Measurements from ENCODE around the gene CAMK2G. TPM values are rescaled to one million over a fixed set of nuclear protein-coding genes. Genes with fewer than 3 reads are reported as not detected.
"Not testable (repeated sequence)": the region's sequence is repeated elsewhere in the genome, so short reads cannot be mapped to it uniquely, and the experiment has no call there.

The CAMK2G gene
- total RNA-seq, 1 donor from 2014 or later = 15.9 TPM

- Mint-ChIP-seq H3K27ac (no peak overlapping the region), H3K9me3 (no peaks in the 10 kb centered on the region), H3K36me3 (ENCODE audit: low read depth) (no peaks in the 10 kb centered on the region), H3K4me3 (no peak overlapping the region), H3K27me3 (ENCODE audit: insufficient read depth) (peaks cover 27% of the 10 kb centered on the region), H3K4me1 (ENCODE audit: low read depth) (peaks cover 15% of the 10 kb centered on the region)
- no peak for DNase-seq (ENCODE audit: low spot score)
- intact Hi-C loops (cut with micrococcal nuclease) = no loop called here
Observed at GRCh38 chr10:73897693-73898092, 23.3 kb upstream of the CAMK2G start.

- H3K36me3 Mint-ChIP-seq (ENCODE audit: low read depth); H3K9me3 Mint-ChIP-seq; DNase-seq (ENCODE audit: low spot score); H3K27ac Mint-ChIP-seq; H3K4me3 Mint-ChIP-seq; H3K4me1 Mint-ChIP-seq (ENCODE audit: low read depth); intact Hi-C loops (cut with micrococcal nuclease): not testable (repeated sequence)
- peaks cover 13% of the 10 kb centered on the region for H3K27me3 Mint-ChIP-seq (ENCODE audit: insufficient read depth)
Observed at GRCh38 chr10:73895381-73895780, 21.0 kb upstream of the CAMK2G start.

GRCh38 chr10:73894245-73894971, 20.1 kb upstream of the CAMK2G start:
- no peak overlapping the region for H3K27ac Mint-ChIP-seq
- H3K27me3 Mint-ChIP-seq (ENCODE audit: insufficient read depth) = peaks cover 6% of the 10 kb centered on the region
- no peak for DNase-seq (ENCODE audit: low spot score)
- peaks cover 9% of the 10 kb centered on the region for H3K4me1 Mint-ChIP-seq (ENCODE audit: low read depth)
- H3K4me3 Mint-ChIP-seq = no peak overlapping the region
- no peaks in the 10 kb centered on the region for H3K9me3 Mint-ChIP-seq
- no peaks in the 10 kb centered on the region for H3K36me3 Mint-ChIP-seq (ENCODE audit: low read depth)
- intact Hi-C loops (cut with micrococcal nuclease) = no loop called here

GRCh38 chr10:73893426-73893825, 19.1 kb upstream of the CAMK2G start:
- peaks cover 6% of the 10 kb centered on the region for H3K27me3 Mint-ChIP-seq (ENCODE audit: insufficient read depth)
- no peak overlapping the region for H3K27ac Mint-ChIP-seq
- peaks cover 15% of the 10 kb centered on the region for H3K4me1 Mint-ChIP-seq (ENCODE audit: low read depth)
- no peaks in the 10 kb centered on the region for H3K9me3 Mint-ChIP-seq
- intact Hi-C loops (cut with micrococcal nuclease) = no loop called here
- no peak overlapping the region for H3K4me3 Mint-ChIP-seq
- no peaks in the 10 kb centered on the region for H3K36me3 Mint-ChIP-seq (ENCODE audit: low read depth)
- no peak for DNase-seq (ENCODE audit: low spot score)

GRCh38 chr10:73892310-73893030, 18.1 kb upstream of the CAMK2G start:
- no peak overlapping the region for H3K4me3 Mint-ChIP-seq
- H3K27me3 Mint-ChIP-seq (ENCODE audit: insufficient read depth) = peaks cover 5% of the 10 kb centered on the region
- peaks cover 18% of the 10 kb centered on the region for H3K4me1 Mint-ChIP-seq (ENCODE audit: low read depth)
- H3K9me3 Mint-ChIP-seq = no peaks in the 10 kb centered on the region
- no peak overlapping the region for H3K27ac Mint-ChIP-seq
- DNase-seq (ENCODE audit: low spot score) = no peak
- intact Hi-C loops (cut with micrococcal nuclease) = no loop called here
- H3K36me3 Mint-ChIP-seq (ENCODE audit: low read depth) = no peaks in the 10 kb centered on the region

- peaks cover 5% of the 10 kb centered on the region for H3K27me3 Mint-ChIP-seq (ENCODE audit: insufficient read depth)
- no peak for DNase-seq (ENCODE audit: low spot score)
- H3K9me3 Mint-ChIP-seq = no peaks in the 10 kb centered on the region
- H3K36me3 Mint-ChIP-seq (ENCODE audit: low read depth) = no peaks in the 10 kb centered on the region
- no peak overlapping the region for H3K27ac Mint-ChIP-seq
- no peak overlapping the region for H3K4me3 Mint-ChIP-seq
- peaks cover 24% of the 10 kb centered on the region for H3K4me1 Mint-ChIP-seq (ENCODE audit: low read depth)
- intact Hi-C loops (cut with micrococcal nuclease) = no loop called here
Observed at GRCh38 chr10:73891540-73891939, 17.2 kb upstream of the CAMK2G start.

GRCh38 chr10:73890830-73891229, 16.5 kb upstream of the CAMK2G start:
- H3K36me3 Mint-ChIP-seq (ENCODE audit: low read depth); H3K27ac Mint-ChIP-seq; DNase-seq (ENCODE audit: low spot score); H3K27me3 Mint-ChIP-seq (ENCODE audit: insufficient read depth); H3K9me3 Mint-ChIP-seq; H3K4me3 Mint-ChIP-seq; intact Hi-C loops (cut with micrococcal nuclease): not testable (repeated sequence)
- H3K4me1 Mint-ChIP-seq (ENCODE audit: low read depth) = peaks cover 31% of the 10 kb centered on the region

GRCh38 chr10:73890261-73890660, 15.9 kb upstream of the CAMK2G start:
- Mint-ChIP-seq H3K4me3 (no peak overlapping the region), H3K27me3 (ENCODE audit: insufficient read depth) (peaks cover 5% of the 10 kb centered on the region), H3K4me1 (ENCODE audit: low read depth) (peaks cover 33% of the 10 kb centered on the region), H3K36me3 (ENCODE audit: low read depth) (no peaks in the 10 kb centered on the region), H3K9me3 (no peaks in the 10 kb centered on the region), H3K27ac (no peak overlapping the region)
- DNase-seq (ENCODE audit: low spot score) = no peak
- intact Hi-C loops (cut with micrococcal nuclease) = no loop called here

GRCh38 chr10:73889416-73889815, 15.1 kb upstream of the CAMK2G start:
- intact Hi-C loops (cut with micrococcal nuclease); H3K27ac Mint-ChIP-seq; H3K4me3 Mint-ChIP-seq; DNase-seq (ENCODE audit: low spot score); H3K36me3 Mint-ChIP-seq (ENCODE audit: low read depth); H3K27me3 Mint-ChIP-seq (ENCODE audit: insufficient read depth); H3K9me3 Mint-ChIP-seq: not testable (repeated sequence)
- peaks cover 29% of the 10 kb centered on the region for H3K4me1 Mint-ChIP-seq (ENCODE audit: low read depth)

- H3K4me3 Mint-ChIP-seq = no peak overlapping the region
- intact Hi-C loops (cut with micrococcal nuclease) = no loop called here
- H3K9me3 Mint-ChIP-seq = no peaks in the 10 kb centered on the region
- H3K27me3 Mint-ChIP-seq (ENCODE audit: insufficient read depth) = peaks cover 5% of the 10 kb centered on the region
- peaks cover 25% of the 10 kb centered on the region for H3K4me1 Mint-ChIP-seq (ENCODE audit: low read depth)
- no peaks in the 10 kb centered on the region for H3K36me3 Mint-ChIP-seq (ENCODE audit: low read depth)
- DNase-seq (ENCODE audit: low spot score) = no peak
- H3K27ac Mint-ChIP-seq = no peak overlapping the region
Observed at GRCh38 chr10:73889014-73889413, 14.7 kb upstream of the CAMK2G start.

GRCh38 chr10:73888514-73888913, 14.2 kb upstream of the CAMK2G start:
- Mint-ChIP-seq H3K4me1 (ENCODE audit: low read depth) (peaks cover 23% of the 10 kb centered on the region), H3K4me3 (no peak overlapping the region)

GRCh38 chr10:73887294-73888039, 13.1 kb upstream of the CAMK2G start:
- peaks cover 4% of the 10 kb centered on the region for H3K27me3 Mint-ChIP-seq (ENCODE audit: insufficient read depth)
- H3K9me3 Mint-ChIP-seq = no peaks in the 10 kb centered on the region
- no peak overlapping the region for H3K4me3 Mint-ChIP-seq
- H3K4me1 Mint-ChIP-seq (ENCODE audit: low read depth) = peaks cover 23% of the 10 kb centered on the region
- no peak overlapping the region for H3K27ac Mint-ChIP-seq
- intact Hi-C loops (cut with micrococcal nuclease) = loop anchor here (2.0 kb wide), 2 partner anchors 21 to 169 kb away; no protein-coding TSS in a partner anchor
- DNase-seq (ENCODE audit: low spot score) = no peak
- H3K36me3 Mint-ChIP-seq (ENCODE audit: low read depth) = no peaks in the 10 kb centered on the region

More at GRCh38 chr10:73888514-73888913, 14.2 kb upstream of the CAMK2G start:
- no peaks in the 10 kb centered on the region for H3K36me3 Mint-ChIP-seq (ENCODE audit: low read depth)
- intact Hi-C loops (cut with micrococcal nuclease) = no loop called here
- peaks cover 6% of the 10 kb centered on the region for H3K27me3 Mint-ChIP-seq (ENCODE audit: insufficient read depth)
- H3K9me3 Mint-ChIP-seq = no peaks in the 10 kb centered on the region
- DNase-seq (ENCODE audit: low spot score) = no peak
- H3K27ac Mint-ChIP-seq = no peak overlapping the region

All from activated T-helper 1 cell treated with anti-CD3 and anti-CD28 coated beads, Interleukin-12 subunit alpha, Interleukin-12 subunit beta, Interleukin-2, Interleukin-4 antibody, amounts not matched to agents 30 ng/mL and 10 ng/mL and 1 ng/mL, durations not matched to agents 14 hours and 24 hours and 36 hours (primary cell).